SK-N-SH (cell line): ENCODE results near the gene DNHD1. TPM values are rescaled to one million over a fixed set of nuclear protein-coding genes. Genes with fewer than 3 reads are reported as not detected.

Experiments used
- CTCF ChIA-PET: fragments of 300-600, 350-600 bp; formaldehyde crosslinking; extraction: SDS; loops from one replicate; lab custom pipeline; 2021; lab: Yijun Ruan, JAX
- POLR2A ChIA-PET: fragments of 350-600 bp; sonication (Branson Sonifier 250); formaldehyde crosslinking; extraction: SDS; loops from one replicate; lab custom pipeline; 2020; ENCODE audit warnings: antibody characterized with exemption, inconsistent platforms; lab: Yijun Ruan, JAX
- DNase-seq: peaks from one replicate; pipeline ENCODE4 v3.0.0; 2012
- H2AFZ ChIP-seq: fragments of 200-600 bp; sonication (generic); 2 replicates; pipeline ENCODE4 v1.8.1; 2016; ENCODE audit warnings: antibody characterized with exemption, mild to moderate bottlenecking, low read depth
- H3F3A ChIP-seq: fragments of 200-600 bp; sonication (generic); replicated peaks from 2 replicates; pipeline ENCODE3; 2016; ENCODE audit warnings: antibody characterized with exemption, mild to moderate bottlenecking; ENCODE audit not compliant: insufficient read depth
- H3K27ac ChIP-seq, 2 experiments: fragments of 200-500 bp in 1 of 2; fragments of 200-600 bp in 1 of 2; sonication (Bioruptor generic) in 1 of 2; sonication (generic), shearing (Covaris generic) in 1 of 2; 2 replicates each; pipeline versions ENCODE4 v1.5.1 to v1.6.1; 2014 to 2016; ENCODE audit warnings: low read depth in 2 of 2, inconsistent platforms in 1 of 2, low read length in 1 of 2, mild to moderate bottlenecking in 1 of 2, mixed read lengths in 1 of 2
- H3K27me3 ChIP-seq: fragments of 200-600 bp; sonication (generic), shearing (Covaris generic); 2 replicates; pipeline ENCODE4 v1.6.1; 2016; ENCODE audit warnings: mixed run types; ENCODE audit not compliant: insufficient read depth
- H3K36me3 ChIP-seq, 2 experiments: fragments of 200-500 bp in 1 of 2; fragments of 200-600 bp in 1 of 2; sonication (Bioruptor generic) in 1 of 2; sonication (generic) in 1 of 2; replicated peaks in 1 of 2; 2 replicates each; pipeline versions ENCODE3 to v1.5.1; 2014 to 2016; ENCODE audit warnings: low read length in 1 of 2, mild to moderate bottlenecking in 1 of 2; ENCODE audit not compliant: insufficient read depth in 2 of 2, control insufficient read depth in 1 of 2
- H3K4me1 ChIP-seq, 2 experiments: fragments of 200-500 bp in 1 of 2; fragments of 200-600 bp in 1 of 2; sonication (Bioruptor generic) in 1 of 2; sonication (generic), shearing (Covaris generic) in 1 of 2; 2 replicates each; pipeline versions ENCODE4 v1.5.1 to v1.6.1; 2014 to 2016; ENCODE audit warnings: low read depth in 1 of 2, low read length in 1 of 2, mixed run types in 1 of 2; ENCODE audit not compliant: insufficient read depth in 2 of 2, control insufficient read depth in 1 of 2
- H3K4me2 ChIP-seq: fragments of 200-600 bp; sonication (generic), shearing (Covaris generic); 2 replicates; pipeline ENCODE4 v1.6.1; 2017; ENCODE audit warnings: mixed run types
- H3K4me3 ChIP-seq, 2 experiments: fragments of 200-500 bp in 1 of 2; fragments of 200-600 bp in 1 of 2; sonication (Bioruptor generic) in 1 of 2; sonication (generic), shearing (Covaris generic) in 1 of 2; 2 replicates each; pipeline versions ENCODE4 v1.5.1 to v1.8.1; 2014 to 2016; ENCODE audit warnings: low read depth in 2 of 2, inconsistent platforms in 1 of 2, low read length in 1 of 2, mild to moderate bottlenecking in 1 of 2, mixed read lengths in 1 of 2, moderate library complexity in 1 of 2
- H3K79me2 ChIP-seq: fragments of 200-600 bp; sonication (generic); 2 replicates; pipeline ENCODE4 v1.8.1; 2017; ENCODE audit warnings: mild to moderate bottlenecking; ENCODE audit not compliant: insufficient read depth
- H3K9ac ChIP-seq: fragments of 200-600 bp; sonication (generic); 2 replicates; pipeline ENCODE4 v1.6.1; 2017; ENCODE audit warnings: mixed run types
- H3K9me2 ChIP-seq: fragments of 200-600 bp; sonication (generic); 2 replicates; pipeline ENCODE4 v1.6.1; 2017; ENCODE audit warnings: mixed run types
- H3K9me3 ChIP-seq: fragments of 200-600 bp; sonication (generic); 2 replicates; pipeline ENCODE4 v1.6.1; 2017; ENCODE audit warnings: mixed run types, mild to moderate bottlenecking, moderate library complexity
- H4K20me1 ChIP-seq: fragments of 200-600 bp; sonication (generic); 2 replicates; pipeline ENCODE4 v1.6.1; 2017; ENCODE audit warnings: mild to moderate bottlenecking, mixed run types; ENCODE audit not compliant: insufficient read depth
- ELF1 ChIP-seq: IDR thresholded peaks from 2 replicates; pipeline ENCODE4 v1.4.0; 2012
- EP300 ChIP-seq, 2 experiments: IDR thresholded peaks; 2 replicates each; pipeline versions ENCODE4 v1.4.0 to v1.6.1; 2012; ENCODE audit warnings: borderline replicate concordance in 1 of 2, low read depth in 1 of 2, low read length in 1 of 2
- EZH2phosphoT487 ChIP-seq: fragments of 200-600 bp; sonication (generic); IDR thresholded peaks from 2 replicates; pipeline ENCODE4 v1.6.1; 2017; ENCODE audit warnings: low read depth, mixed run types, mild to moderate bottlenecking, antibody characterized with exemption, moderate library complexity, borderline replicate concordance
- FOSL2 ChIP-seq: IDR thresholded peaks from 2 replicates; pipeline ENCODE4 v1.4.0; 2012; ENCODE audit warnings: low read depth, mild to moderate bottlenecking, moderate library complexity, borderline replicate concordance
- FOXM1 ChIP-seq: IDR thresholded peaks from 2 replicates; pipeline ENCODE4 v1.4.0; 2012; ENCODE audit warnings: low read depth, mild to moderate bottlenecking
- GABPA ChIP-seq: IDR thresholded peaks from 2 replicates; pipeline ENCODE4 v1.4.0; 2012; ENCODE audit warnings: low read depth, mild to moderate bottlenecking
- JUND ChIP-seq: IDR thresholded peaks from 2 replicates; pipeline ENCODE4 v1.4.0; 2012
- NFIC ChIP-seq: IDR thresholded peaks from 2 replicates; pipeline ENCODE4 v1.4.0; 2012; ENCODE audit warnings: borderline replicate concordance
- NRF1 ChIP-seq: IDR thresholded peaks from 2 replicates; pipeline ENCODE4 v1.6.1; 2012; ENCODE audit warnings: low read depth, mild to moderate bottlenecking, low read length
- POLR2AphosphoS5 ChIP-seq: IDR thresholded peaks from 2 replicates; pipeline ENCODE4 v1.6.1; 2012; ENCODE audit warnings: low read depth, low read length
- RAD21 ChIP-seq: IDR thresholded peaks from 2 replicates; pipeline ENCODE4 v1.6.1; 2012; ENCODE audit warnings: mild to moderate bottlenecking, low read length
- RFX5 ChIP-seq: IDR thresholded peaks from 2 replicates; pipeline ENCODE4 v1.6.1; 2012; ENCODE audit warnings: mild to moderate bottlenecking, improper control_type of control experiment, low read length
- RXRA ChIP-seq: IDR thresholded peaks from 2 replicates; pipeline ENCODE4 v1.4.0; 2012; ENCODE audit warnings: low read depth, mild to moderate bottlenecking, borderline replicate concordance
- SIN3A ChIP-seq: IDR thresholded peaks from 2 replicates; pipeline ENCODE4 v1.6.1; 2012; ENCODE audit warnings: low read depth, mild to moderate bottlenecking, low read length, moderate library complexity, borderline replicate concordance
- SMC3 ChIP-seq: IDR thresholded peaks from 2 replicates; pipeline ENCODE4 v1.6.1; 2012; ENCODE audit warnings: low read depth, low read length, improper control_type of control experiment
- TAF1 ChIP-seq: IDR thresholded peaks from 2 replicates; pipeline ENCODE4 v1.6.1; 2012; ENCODE audit warnings: low read depth, mild to moderate bottlenecking, low read length, moderate library complexity, borderline replicate concordance
- TCF12 ChIP-seq: IDR thresholded peaks from 2 replicates; pipeline ENCODE4 v1.4.0; 2012
- TEAD4 ChIP-seq: IDR thresholded peaks from 2 replicates; pipeline ENCODE4 v1.4.0; 2012; ENCODE audit warnings: mild to moderate bottlenecking, borderline replicate concordance; ENCODE audit not compliant: insufficient read depth
- YY1 ChIP-seq: IDR thresholded peaks from 2 replicates; pipeline ENCODE4 v1.4.0; 2012; ENCODE audit warnings: low read depth, mild to moderate bottlenecking
- WGBS: methylation state at CpG from one replicate; pipeline ENCODE4 v1.1.6; 2017; ENCODE audit warnings: low lambda C conversion rate; 5-methylcytosine and 5-hydroxymethylcytosine counted together
- polyA plus RNA-seq, 3 experiments: library from polyadenylated mRNA; depleted of rRNA; stranded (reverse); fragments of >200 nt; gene quantifications; 2 replicates each; pipeline ENCODE4 v1.2.3, GENCODE V29; 2012
- TF ChIP-seq, protein P1 (sequence below): IDR thresholded peaks from 2 replicates; pipeline ENCODE4 v1.4.0; 2012; ENCODE audit warnings: low read depth, borderline replicate concordance
- TF ChIP-seq, protein P2 (sequence below): fragments of 150-350 bp; IDR thresholded peaks from 2 replicates; pipeline ENCODE4 v1.6.1; 2017; ENCODE audit warnings: antibody characterized with exemption, low read length, low read depth, borderline replicate concordance
- TF ChIP-seq, protein P3 (sequence below): IDR thresholded peaks from 2 replicates; pipeline ENCODE4 v1.4.0; 2012; ENCODE audit warnings: low read depth, borderline replicate concordance
- TF ChIP-seq, protein P4 (sequence below): IDR thresholded peaks from 2 replicates; pipeline ENCODE4; 2012
- TF ChIP-seq, protein P5 (sequence below): fragments of 150-350 bp; IDR thresholded peaks from 2 replicates; pipeline ENCODE4 v1.6.1; 2016; ENCODE audit warnings: mild to moderate bottlenecking, low read depth, low read length

DNHD1 gene
- polyA plus RNA-seq, 1 of the 3 experiments (the other 2 are of a cell fraction): 5.3 TPM

DNA sequence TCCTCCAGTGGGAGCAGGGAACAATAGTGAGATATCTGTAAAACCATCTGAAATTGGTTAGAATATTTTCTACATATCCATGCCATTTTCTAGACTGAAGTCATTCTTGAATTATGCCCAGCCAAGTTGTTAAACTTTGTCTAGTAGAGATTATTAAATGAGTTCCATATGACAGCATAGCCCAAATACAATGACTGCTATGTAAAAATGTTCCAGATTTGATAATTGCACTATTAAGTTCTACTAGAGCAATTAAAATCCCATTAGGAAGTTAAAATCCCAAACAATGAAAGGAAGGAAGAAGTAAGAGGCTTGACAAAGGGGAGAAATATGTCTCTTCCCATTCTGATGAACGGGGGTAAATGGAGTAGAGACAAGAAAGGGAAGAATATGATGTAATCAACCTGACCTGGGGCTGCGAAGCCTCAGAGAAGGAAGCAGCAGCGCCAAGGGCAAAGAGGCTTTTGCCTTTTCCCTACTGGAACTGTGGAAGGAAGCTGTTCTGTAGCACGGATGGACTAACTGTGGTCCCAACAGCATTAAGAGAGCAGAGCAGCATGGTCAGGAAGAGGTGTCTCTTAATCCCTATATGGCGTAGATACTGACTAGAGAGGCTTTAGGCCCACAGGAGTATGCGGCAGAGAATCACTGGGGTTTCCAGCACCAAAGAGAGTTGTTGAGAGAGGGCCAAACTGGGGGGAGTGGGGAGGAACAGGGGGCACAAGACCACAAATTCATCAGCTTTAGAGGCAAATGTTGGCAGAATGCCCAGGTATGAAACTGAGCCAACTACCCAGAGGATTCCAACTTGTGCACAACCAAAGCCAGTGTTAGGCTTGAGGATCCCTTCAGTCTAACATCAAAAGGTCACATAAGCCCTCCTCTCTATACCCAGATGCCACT is 79.6 kb downstream of the DNHD1 start:
- H4K20me1 ChIP-seq: no peaks in the 10 kb centered on the region; the same call in 1 of the 2 replicates
- H3K9me3 ChIP-seq: no peaks in the 10 kb centered on the region
- peak overlapping the region; percentile 61 for H3K4me2 ChIP-seq
- H3K9me2 ChIP-seq: no peaks in the 10 kb centered on the region
- H3K4me3 ChIP-seq: no peak overlapping the region; a peak in 1 of 4 replicates
- DNase-seq: peak; percentile 56
- H3K4me1 ChIP-seq: peaks cover 17 to 27% of the 10 kb centered on the region in 2 experiments
- WGBS: 11% methylated on average over 5 of the region's 6 CpGs
- no peaks in the 10 kb centered on the region for H3K36me3 ChIP-seq
- H3K27ac ChIP-seq: peak overlapping the region; percentile 90 to 93
- H2AFZ ChIP-seq: no peak overlapping the region; the same call in 1 of the 2 replicates
- H3K79me2 ChIP-seq: peaks cover 7% of the 10 kb centered on the region; the same call in 1 of the 2 replicates
- H3K9ac ChIP-seq: peak overlapping the region; percentile 24; the same call in 1 of the 2 replicates
- H3K27me3 ChIP-seq: no peaks in the 10 kb centered on the region
- POLR2A ChIA-PET: no interaction called here
- H3F3A ChIP-seq: peaks cover 28% of the 10 kb centered on the region
- CTCF ChIA-PET: interaction anchor here (1.0 to 2.2 kb wide), 3 partner anchors 28 to 107 kb away, joined by 3 to 6 read pairs (median 5); partner anchors contain the start of gene MRPL17
- TF ChIP-seq SIN3A (no peak; the same call in 1 of the 2 replicates), RXRA (peak; percentile 51; the same call in 1 of the 2 replicates), NRF1 (no peak), ELF1 (no peak), JUND (peak; percentile 64), NFIC (peak; percentile 99), RFX5 (no peak), SMC3 (no peak; the same call in 1 of the 2 replicates), EP300 (IDR thresholded peaks at IDR 0.05; ENCODE audit: borderline replicate concordance in 1 of 2, low read depth in 1 of 2, low read length in 1 of 2) (peak; percentile 10 to 85; a peak in 1 of 4 replicates), RAD21 (no peak), TEAD4 (peak; percentile 76; the same call in 1 of the 2 replicates), FOSL2 (peak; percentile 28; the same call in 1 of the 2 replicates), TAF1 (no peak; the same call in 1 of the 2 replicates), EZH2phosphoT487 (no peak), FOXM1 (peak; percentile 76; the same call in 1 of the 2 replicates), POLR2AphosphoS5 (peak; percentile 75), TCF12 (peak; percentile 97), GABPA (0 out of 2 replicates have a peak, but pooled peaks have one; percentile 4), YY1 (peak; percentile 31; the same call in 1 of the 2 replicates)
- TF ChIP-seq, protein P1, sequence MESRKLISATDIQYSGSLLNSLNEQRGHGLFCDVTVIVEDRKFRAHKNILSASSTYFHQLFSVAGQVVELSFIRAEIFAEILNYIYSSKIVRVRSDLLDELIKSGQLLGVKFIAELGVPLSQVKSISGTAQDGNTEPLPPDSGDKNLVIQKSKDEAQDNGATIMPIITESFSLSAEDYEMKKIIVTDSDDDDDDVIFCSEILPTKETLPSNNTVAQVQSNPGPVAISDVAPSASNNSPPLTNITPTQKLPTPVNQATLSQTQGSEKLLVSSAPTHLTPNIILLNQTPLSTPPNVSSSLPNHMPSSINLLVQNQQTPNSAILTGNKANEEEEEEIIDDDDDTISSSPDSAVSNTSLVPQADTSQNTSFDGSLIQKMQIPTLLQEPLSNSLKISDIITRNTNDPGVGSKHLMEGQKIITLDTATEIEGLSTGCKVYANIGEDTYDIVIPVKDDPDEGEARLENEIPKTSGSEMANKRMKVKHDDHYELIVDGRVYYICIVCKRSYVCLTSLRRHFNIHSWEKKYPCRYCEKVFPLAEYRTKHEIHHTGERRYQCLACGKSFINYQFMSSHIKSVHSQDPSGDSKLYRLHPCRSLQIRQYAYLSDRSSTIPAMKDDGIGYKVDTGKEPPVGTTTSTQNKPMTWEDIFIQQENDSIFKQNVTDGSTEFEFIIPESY: no peak
- TF ChIP-seq, protein P2, sequence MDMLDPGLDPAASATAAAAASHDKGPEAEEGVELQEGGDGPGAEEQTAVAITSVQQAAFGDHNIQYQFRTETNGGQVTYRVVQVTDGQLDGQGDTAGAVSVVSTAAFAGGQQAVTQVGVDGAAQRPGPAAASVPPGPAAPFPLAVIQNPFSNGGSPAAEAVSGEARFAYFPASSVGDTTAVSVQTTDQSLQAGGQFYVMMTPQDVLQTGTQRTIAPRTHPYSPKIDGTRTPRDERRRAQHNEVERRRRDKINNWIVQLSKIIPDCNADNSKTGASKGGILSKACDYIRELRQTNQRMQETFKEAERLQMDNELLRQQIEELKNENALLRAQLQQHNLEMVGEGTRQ: no peak
- TF ChIP-seq, protein P3, sequence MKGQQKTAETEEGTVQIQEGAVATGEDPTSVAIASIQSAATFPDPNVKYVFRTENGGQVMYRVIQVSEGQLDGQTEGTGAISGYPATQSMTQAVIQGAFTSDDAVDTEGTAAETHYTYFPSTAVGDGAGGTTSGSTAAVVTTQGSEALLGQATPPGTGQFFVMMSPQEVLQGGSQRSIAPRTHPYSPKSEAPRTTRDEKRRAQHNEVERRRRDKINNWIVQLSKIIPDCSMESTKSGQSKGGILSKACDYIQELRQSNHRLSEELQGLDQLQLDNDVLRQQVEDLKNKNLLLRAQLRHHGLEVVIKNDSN: no peak
- TF ChIP-seq, protein P4, sequence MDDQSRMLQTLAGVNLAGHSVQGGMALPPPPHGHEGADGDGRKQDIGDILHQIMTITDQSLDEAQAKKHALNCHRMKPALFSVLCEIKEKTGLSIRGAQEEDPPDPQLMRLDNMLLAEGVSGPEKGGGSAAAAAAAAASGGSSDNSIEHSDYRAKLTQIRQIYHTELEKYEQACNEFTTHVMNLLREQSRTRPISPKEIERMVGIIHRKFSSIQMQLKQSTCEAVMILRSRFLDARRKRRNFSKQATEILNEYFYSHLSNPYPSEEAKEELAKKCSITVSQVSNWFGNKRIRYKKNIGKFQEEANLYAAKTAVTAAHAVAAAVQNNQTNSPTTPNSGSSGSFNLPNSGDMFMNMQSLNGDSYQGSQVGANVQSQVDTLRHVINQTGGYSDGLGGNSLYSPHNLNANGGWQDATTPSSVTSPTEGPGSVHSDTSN: peak; percentile 77
- TF ChIP-seq, protein P5, sequence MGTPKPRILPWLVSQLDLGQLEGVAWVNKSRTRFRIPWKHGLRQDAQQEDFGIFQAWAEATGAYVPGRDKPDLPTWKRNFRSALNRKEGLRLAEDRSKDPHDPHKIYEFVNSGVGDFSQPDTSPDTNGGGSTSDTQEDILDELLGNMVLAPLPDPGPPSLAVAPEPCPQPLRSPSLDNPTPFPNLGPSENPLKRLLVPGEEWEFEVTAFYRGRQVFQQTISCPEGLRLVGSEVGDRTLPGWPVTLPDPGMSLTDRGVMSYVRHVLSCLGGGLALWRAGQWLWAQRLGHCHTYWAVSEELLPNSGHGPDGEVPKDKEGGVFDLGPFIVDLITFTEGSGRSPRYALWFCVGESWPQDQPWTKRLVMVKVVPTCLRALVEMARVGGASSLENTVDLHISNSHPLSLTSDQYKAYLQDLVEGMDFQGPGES: no peak
